HT1080 (cell line): Measurements from ENCODE around the gene NDUFAF8. TPM values are rescaled to one million over a fixed set of nuclear protein-coding genes. Genes with fewer than 3 reads are reported as not detected.
"Not testable (repeated sequence)": the region's sequence is repeated elsewhere in the genome, so short reads cannot be mapped to it uniquely, and the experiment has no call there.

ENCODE experiments used
- DNase-seq: peaks from one replicate; pipeline ENCODE4 v3.0.0-alpha.2; 2015; ENCODE audit warnings: low read depth
- total RNA-seq: library from RNA; depleted of rRNA; stranded (reverse); fragments of >200 nt; shearing (Covaris generic); gene quantifications from 2 replicates; pipeline ENCODE4 v1.2.3, GENCODE V29; 2014

The NDUFAF8 gene
- total RNA-seq, 1 experiment from 2014 or later = 122 TPM

GRCh38 chr17:81222906-81223761, 16.0 kb upstream of the NDUFAF8 start, which contains the start of gene CEP131:
TSS of gene CEP131 (minus strand) at chr17:81222965. CDS start at chr17:81220056, 2,909 bp downstream.
- peak; percentile 95 for DNase-seq

- DNase-seq = no peak
Observed at GRCh38 chr17:81223762-81224130, 15.4 kb upstream of the NDUFAF8 start.

DNA sequence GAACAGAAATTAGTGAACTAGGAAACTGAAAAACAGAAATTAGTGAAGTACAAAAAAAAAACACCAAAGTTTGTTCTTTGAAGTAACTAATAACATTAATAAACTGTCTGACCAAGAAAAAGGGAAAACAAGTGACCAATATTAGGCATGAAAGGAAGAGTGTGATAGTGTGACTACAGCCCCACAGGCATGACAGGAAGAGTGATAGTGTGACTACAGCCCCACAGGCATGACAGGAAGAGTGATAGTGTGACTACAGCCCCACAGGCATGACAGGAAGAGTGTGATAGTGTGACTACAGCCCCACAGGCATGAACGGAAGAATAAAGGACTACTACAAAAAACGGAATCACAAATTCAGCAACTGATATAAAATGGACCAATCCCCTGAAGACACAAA, 11.5 kb upstream of the NDUFAF8 start:
- not testable (repeated sequence) for DNase-seq

DNA sequence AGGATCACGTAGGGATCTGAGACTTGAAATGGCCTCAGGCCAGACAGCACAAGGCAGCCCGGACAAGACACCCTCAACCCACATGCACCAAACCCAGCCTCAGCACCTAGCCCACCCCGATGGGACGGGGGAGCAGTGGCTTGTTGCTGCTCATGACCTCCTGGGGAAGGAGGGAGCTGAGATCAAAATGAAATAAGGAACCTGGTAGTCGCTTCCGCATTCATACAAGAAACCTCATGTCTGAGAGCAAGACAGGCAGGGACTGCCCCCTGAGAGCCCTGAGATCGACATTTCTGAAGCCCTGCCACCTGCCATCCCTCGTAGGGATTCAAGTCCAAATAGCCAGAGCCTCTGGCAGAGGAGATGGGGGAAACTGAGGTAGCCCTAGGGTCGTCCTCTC, 10.7 kb upstream of the NDUFAF8 start:
- DNase-seq = no peak

GRCh38 chr17:81228834-81229665, 10.1 kb upstream of the NDUFAF8 start:
- no peak for DNase-seq

DNA sequence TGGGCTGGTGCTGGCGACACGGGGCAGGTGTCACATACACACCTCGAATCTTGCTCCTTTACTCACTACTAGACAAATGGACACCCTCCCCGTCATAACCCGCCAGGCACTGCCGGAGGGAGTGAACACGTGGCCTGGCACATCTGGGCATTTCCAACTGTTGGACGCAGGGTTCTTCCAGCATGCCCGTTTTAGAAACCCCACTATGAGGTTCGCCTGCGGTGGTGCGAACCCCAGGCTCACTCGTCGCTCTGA, 9.5 kb upstream of the NDUFAF8 start:
- no peak for DNase-seq

GRCh38 chr17:81230043-81230820, 8.9 kb upstream of the NDUFAF8 start:
- no peak for DNase-seq

DNA sequence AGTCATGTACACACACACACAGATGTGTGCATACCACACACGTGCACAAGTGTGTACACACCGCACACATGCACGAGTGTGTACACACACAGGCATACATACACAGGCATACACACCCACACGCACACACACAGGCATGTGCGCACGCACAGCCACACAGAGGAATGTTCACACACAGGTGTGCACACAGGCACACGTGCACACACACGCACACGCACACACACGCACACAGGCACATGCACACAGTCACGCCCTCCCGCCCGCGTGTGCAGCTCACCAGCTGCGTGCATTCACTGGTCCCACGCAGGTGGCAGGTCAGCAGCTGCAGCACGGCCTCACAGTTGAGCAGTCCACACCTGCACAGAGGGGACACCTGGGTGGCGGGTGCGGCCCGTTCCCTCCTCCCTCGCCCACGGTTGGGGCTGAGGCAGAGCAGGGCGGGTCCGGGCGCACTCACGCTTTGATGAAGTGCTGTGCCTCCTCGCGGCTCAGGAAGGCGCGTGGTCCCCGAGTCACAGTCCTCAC, 7.9 kb upstream of the NDUFAF8 start:
- DNase-seq = no peak

- no peak for DNase-seq
Observed at GRCh38 chr17:81231766-81232581, 7.1 kb upstream of the NDUFAF8 start.

DNA sequence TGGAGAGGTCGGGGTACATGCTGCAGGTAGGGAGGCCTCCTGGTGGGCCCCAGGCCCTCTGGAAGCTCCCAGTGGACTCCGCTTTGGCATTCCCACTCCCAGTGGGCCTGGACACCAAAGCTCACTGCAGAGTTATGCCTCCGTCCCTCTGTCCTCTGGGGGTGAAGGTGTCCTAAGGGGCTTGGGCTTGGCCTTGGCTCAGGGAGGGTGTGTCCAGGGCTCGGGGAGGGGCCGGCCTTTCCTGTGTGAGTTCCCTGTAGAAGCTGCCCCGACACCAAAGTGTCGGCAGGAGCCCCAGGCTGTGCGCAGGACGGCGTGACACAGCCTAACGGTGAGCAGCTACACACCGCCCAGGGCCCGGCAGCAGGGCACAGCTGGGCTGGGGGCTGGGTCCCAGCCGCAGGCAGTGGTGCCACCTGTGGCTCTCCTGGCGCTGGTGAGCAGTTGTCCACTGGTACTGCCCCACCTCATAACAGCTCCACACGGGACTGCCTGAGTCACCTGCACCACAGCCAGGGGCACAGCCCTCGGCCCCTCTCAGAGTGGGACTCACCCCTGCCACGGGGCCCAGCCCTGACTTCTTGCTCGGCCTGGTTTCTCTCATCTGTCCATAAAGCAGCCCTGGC, 6.4 kb upstream of the NDUFAF8 start:
- DNase-seq = no peak

DNA sequence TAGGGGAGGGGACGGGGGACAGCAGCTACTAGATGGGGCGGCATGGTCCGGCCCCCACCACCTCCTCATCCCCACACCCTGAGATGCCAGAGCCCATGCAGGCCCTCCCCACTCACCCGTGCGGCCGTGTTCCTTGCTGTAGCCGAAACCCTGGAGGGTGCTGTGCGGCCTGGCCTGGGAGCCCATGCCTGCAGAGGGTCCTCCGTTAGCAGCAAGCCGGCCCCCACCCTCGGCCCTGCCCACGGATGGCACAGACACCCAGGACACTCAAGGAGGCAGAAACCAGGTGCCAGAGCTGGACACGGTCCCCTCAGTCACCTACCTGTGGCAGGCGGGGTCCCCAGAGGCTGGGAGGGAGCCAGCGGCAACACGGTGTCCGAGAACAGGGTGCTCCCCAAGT, 5.8 kb upstream of the NDUFAF8 start:
- DNase-seq = no peak

GRCh38 chr17:81233811-81234505, 5.2 kb upstream of the NDUFAF8 start:
- no peak for DNase-seq

GRCh38 chr17:81234506-81234855, 4.6 kb upstream of the NDUFAF8 start:
- DNase-seq = no peak

DNA sequence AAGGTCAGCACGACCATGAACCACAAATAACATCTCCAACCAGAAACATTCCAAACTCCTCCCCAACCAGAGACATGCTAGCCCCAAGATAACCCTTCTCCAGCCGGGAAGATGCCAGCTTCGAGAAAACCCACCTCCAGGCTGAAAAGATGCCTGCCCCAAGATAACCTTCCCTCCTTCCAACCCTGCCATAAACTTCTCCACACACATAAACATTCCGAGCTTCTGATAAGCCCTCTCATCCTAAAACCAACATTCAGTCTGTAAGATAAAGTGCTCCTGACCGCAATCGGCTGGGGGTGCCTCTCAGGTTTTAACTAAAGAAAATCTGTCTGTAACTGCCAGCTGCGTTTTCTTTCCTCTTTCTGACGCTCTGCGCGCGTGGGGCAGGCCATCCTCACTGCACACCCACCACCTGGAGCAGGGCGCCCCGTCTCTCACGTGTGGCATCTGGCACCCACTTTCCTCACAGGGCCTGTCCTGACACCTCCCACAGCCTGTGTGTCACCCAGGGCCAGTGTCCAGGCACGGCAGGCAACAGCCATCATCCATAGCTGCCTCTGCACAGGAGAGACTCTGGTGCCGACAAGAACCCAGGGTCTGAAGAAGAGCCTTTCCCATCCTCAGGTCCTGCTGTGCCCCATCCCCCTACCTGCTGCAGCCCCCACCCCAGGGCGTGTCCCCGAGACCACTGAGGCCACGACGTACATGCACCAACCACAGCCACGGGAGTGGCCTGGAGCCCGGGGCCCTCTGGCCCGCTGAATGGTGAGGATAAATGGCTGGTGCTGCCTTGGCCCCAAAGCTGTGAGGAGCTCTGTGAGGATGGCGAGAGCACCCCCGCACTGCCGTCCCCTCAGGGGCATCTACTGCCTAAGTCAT, 3.9 kb upstream of the NDUFAF8 start:
- no peak for DNase-seq

DNA sequence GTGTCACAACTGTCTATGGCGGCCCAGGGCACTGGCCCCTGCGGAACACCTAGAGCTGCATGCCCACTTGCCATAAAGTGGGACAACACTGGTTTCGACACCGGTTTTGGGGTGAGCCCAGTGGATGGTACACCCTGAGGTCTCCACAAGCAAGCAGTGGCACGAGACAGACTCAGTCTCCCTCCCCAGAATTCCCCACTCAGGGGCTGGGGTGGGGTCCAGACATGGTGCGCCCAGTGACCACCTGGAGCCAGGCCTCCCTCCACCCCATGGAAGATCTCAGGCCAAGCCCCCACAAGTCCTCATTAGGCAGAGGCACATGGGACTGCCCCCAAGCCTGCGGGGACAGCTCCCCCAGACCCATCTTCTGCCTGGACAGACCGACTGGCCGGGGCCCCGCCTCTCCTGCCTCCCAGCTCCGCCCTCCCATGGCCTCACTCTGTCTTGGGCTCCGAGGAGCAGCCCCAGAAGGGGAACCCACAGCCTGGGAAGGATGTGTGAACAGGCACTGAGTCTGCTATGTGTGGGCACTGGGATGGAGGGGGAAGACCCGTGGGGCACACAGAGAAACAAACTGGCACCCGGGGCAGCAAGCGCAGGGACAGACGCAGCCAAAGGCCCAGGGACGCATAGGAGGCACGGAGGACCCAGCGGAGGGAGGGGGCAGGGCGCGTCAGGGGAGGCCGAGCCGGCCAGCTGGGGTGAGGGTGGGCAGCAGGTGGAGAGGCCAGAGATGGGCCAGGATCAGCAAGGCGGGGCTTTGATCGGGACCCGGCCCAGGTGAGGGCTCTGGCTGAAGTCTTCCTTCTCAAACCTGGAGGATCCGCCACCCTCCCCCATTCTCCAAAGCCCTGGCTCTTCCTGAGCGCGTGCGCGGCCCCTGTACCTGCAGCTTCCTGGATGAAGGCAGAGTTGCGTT, 3.0 kb upstream of the NDUFAF8 start:
- DNase-seq = no peak

DNA sequence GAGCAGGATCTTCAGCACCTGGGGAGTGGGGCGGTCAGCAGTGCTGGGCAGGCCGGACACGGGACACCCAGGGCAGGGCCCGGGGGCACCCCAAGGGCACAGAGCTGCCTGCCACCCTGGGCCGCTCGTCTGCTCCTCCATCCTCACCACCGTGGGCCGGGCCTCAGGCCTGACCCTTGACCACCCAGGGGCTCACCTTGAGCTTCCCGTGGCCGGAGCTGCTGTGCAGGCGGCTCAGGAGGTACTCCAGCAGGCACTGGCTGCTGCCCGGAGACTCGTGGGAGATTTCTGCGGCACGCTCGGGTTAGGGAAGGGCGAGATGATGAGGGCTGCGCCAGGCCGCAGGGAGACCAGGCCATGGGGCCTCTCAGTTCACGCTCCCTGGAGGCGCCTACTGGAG, 2.3 kb upstream of the NDUFAF8 start:
- DNase-seq = no peak

DNA sequence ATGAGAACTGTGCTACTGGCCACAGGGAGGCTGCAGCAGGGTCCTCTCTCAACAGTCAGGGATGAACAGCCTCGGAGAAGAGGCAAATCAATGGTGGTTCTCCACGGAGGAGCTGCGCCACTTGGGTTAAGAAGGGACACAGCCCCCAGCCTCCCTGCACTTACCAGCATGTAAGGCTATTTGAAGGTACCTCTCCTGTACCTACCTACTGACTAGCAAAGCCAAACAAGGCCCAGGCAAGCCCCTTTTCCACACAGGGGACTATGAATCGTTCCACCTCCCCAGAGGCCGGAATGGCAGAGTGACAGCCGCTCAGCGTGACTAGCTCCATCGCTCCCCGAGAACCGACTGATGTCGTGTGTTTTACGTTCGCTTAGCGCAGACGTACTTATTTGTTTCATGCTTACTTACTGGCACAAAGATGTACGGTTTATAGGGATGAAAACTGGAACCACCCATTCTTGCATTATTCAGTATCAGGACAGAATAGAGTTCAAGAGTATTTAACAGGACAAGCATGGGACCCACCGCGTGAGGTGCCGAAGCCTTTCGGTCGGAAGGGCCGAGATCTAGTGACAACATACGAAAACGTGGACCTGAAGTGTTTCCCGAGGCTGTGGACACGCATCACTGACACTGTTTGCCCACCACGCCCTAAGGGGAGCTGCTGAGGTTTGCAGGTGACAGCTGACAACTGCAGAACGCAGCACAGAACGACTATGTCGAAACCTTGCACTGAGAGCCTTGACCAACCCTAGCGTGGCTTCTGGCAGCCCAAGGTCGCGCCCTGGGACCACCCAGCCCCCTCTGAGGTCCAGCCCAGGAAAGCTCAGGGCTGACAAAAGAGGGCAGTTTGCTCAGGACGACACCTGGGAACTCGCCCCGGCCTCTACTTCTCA, 1.3 kb upstream of the NDUFAF8 start:
- no peak for DNase-seq
